ENCODE results near the gene ZBTB43.

ZBTB43 gene

DNA sequence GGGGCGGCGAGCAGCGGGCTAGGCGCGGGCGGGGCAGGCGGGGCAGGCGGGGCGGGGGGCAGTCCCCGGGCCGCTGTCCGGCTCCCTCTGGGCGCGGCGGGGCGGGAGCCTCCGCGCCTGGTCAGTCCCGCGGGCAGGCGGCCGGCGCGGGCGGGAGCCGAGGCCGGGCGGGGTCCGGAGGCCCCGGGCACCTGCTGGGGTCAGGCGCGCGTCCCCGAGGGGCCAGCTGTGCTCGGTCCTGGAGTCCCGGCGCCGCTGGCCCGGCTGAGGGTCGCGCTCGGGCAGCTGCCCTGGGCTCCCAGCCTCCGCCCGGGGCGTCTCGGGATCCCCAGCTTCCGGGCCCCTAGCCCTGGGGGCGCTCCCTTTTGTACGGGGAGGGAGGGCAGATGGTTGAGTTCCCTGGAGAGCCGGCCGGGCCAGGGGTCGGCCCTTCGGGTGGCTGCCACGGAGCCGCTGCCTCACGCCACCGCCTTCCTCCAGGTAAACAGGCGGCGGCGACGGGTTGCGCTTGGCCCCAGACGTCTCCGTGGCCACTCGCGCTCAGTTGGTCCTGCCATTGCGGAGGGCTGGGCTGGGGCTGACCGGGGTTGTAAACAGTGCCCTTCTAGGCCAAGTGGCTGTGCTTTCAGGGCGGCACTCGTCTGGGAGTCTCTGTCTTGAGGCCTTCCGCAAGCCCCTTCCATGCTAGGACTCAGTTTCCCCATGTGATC lies 56.1 kb downstream of the ZBTB43 start:
- DNase-seq, result no peak

DNA sequence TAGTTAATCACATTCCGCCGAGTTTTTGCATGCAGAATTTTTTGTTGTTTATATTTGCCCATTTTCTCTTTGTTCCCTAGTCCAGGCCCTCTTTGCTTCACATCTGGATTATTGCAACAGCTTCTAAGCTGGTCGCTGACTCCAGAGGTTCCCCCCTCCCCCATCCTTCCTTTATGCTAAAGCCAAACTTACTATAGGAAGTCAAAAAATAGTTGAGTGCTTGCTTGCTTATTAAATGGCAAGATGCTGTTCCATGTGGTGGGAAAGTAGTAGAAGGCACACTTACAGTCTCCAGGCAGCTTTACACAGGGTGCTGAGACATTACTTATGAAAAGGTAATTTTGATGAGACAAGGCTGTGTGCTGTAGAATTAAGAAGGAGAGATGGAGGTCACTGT lies 56.9 kb downstream of the ZBTB43 start:
- DNase-seq, result no peak

DNA sequence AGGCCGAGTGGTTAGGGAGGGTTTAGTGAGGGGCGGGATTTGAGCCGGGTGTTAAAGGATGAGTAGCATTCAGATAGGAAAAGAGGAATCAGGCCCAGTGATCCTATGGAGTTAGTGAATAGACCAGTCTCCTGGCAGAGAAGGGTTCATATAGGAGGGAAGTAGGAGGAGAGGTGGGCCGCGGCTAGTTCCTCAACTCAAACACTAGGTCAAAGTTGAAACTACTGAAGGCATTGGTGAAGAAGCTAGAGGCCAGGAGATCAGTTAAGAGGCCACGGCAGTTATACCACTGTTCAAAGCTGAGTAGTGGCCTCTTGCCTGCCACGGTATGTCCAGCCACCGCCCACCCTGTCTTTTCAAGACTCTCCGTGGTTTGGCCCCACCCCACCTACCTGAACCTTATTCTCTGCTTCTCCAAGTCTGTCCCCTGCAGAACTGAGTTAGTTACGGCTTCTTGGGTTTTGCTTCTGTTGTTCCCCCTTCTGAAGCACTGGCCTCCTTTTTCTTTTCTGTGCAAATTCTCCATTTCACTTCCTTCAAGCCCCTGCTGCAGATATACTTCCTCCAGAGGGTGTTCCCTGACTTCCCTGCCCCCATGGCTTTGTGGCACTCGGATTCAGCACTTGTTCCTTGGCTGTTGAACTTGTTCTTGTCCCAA lies 57.4 kb downstream of the ZBTB43 start:
- no peak for DNase-seq

DNA sequence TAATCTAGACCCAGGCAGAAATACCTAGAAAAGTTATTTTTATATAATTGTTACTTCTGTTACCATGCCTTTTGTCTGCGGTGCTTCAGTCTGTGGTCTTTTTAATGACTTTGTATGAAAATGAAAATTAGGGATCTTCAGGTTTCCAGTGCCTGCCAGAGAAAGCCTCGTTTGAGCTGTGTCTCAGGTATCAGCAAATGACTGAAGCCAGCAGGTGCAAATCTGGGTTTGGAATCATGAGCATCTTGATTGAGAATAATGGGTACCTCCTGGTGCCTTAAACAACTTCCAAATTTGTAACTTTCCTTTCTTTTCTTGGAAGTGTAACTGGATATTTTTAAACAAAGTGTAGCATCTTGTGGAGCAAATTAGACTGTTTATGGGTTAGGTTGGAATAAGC lies 59.9 kb downstream of the ZBTB43 start:
- no peak for DNase-seq

DNA sequence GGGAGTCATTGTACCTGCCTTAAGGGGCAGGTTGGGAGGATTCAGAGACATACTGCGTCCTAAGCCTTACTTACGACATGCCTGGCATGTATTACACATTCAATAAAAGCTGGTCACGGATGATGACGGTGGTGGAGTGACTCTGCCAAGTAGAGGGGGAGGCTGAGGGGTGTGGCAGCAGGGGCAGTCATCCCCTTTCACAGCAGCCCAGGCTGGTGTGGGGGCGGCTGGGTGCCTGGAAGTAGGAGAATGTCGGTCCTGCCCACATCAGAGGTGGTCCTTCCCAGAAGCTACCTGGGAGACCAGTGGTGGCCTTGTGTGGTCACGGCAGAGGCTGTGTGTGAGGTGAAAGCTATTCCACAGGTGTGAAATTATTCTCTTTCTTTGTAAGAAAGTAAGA lies 64.5 kb downstream of the ZBTB43 start:
- DNase-seq, result no peak

DNA sequence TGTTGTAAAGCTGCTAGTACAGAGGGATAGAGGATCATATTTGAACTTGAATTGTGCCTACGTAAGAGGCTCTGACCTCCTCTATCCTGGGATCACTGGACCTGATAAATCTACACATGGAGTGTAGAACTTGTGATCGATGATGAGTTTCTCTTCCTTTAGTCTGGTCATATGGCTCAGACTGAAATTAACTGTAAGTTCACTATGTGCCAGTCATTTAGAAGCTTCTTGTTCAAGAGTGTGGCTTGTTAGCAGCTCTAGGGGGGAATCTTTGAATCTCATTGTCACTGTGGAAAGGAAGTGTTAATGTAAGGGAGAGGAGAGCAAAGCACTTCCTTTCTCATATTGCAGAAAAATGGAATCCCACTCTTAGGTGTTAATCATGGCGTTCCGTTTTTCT lies 67.7 kb downstream of the ZBTB43 start:
- DNase-seq, result no peak

DNA sequence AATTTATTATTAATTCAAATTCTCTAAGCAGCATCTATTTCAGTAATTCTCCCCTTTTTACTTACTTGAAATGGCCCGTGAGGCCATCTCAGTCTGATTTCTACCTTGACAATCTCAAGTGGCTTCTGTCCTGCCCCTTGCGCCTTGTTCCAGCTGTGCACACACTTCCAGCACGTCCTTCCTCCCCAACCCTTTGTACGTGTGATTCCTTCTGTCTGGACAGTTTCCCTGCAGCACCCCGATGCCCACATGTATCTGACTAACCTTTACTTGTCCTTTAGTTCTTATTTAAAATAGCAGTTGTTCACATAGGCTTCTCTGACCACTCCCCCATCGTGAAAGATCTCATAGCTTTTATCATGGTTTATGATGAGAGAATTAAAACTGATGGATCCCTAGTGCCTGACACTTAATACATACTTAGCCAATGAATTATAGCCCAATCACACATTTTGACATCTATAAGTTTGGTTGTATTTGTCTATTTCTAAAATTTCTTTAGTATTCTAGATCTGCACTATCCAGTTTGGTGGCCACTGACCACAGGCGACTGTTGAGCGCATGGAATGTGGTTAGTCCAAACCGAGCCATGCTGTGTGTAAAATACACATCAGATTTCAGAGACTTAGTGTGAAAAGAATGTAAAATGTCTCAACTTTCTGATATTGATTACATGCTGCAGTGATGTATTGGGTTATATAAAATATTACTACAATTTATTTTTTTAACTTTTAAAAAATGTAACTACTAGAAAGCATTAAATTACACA lies 69.9 kb downstream of the ZBTB43 start:
- DNase-seq, result no peak

DNA sequence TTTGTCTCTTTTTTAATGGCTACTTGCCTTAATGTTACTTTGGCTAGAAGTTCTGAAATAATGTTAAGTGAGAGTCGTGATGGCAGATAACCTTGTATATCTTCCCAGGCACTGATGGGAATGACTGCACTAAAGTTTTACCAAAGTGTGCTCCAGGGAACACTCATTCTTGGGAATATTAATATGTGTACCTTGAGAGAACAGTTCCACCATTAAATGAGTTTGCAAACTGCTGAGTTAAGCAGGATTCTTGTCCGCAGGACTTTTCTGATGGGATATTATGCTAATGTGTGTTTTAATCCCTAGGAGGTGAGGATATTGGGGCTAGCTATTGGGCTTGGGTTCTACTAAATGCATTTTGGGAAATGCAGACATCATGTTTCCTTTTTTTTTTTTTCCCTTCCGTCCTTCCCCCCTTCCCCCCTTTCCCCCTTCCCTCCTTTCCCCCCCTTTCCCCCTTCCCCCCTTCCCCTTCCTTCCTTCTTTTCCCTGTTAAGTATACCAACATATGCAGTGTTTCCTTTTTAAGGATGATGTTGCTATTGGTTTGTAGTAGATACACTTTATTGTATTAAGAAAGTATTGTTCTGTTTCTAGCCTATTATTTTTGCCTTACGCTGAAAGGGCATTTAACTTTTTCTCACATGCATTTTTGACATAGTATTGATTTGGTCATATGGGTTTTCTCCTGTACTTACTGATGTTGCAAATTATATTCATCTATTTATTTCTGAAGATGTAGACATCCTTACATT lies 71.1 kb downstream of the ZBTB43 start:
- no peak for DNase-seq

DNA sequence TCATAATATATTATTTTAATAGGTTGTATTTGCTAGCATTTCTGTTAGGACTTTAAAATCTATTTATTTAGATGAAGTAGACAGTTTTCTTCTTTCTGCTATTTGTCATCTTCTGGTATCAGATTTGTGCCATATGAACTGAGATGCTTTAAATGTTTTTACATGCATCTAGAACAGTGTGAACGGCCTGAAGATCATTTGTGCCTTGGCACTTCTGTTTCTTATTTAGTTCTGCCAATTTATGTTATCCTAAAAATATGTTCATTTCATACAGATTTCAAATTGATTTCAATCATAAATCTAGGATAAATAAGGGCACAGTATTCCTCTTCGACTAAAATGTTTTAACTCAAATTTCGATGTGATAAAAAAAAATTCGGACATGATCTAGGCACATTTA lies 71.7 kb downstream of the ZBTB43 start:
- no peak for DNase-seq

DNA sequence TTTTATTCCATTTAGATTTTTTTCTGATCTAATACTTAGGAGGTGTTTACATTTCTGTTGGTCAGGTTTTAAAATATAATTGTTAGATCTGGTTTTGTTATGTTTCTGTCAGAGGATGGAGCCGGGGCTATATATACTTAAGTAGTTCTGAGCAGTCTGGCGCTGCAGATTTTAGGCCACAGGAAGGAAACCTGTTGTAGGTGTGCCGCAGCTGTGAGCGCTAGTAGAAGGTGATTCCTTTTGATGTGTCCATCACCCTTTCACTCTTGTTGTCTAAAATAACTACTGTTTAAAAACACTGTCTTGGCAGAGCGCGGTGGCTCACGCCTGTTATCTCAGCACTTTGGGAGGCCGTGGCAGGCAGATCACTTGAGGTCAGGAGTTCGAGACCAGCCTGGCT lies 72.6 kb downstream of the ZBTB43 start:
- DNase-seq, result no peak

DNA sequence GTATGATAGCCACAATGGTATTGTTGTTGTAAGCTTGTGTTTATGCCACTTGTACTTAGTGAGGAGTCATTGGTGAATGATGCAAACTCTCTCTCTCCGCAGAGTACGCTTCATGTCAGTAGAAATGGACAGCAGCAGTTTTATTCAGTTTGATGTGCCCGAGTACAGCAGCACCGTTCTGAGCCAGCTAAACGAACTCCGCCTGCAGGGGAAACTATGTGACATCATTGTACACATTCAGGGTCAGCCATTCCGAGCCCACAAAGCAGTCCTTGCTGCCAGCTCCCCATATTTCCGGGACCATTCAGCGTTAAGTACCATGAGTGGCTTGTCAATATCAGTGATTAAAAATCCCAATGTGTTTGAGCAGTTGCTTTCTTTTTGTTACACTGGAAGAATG lies 74.4 kb downstream of the ZBTB43 start:
- no peak for DNase-seq

DNA sequence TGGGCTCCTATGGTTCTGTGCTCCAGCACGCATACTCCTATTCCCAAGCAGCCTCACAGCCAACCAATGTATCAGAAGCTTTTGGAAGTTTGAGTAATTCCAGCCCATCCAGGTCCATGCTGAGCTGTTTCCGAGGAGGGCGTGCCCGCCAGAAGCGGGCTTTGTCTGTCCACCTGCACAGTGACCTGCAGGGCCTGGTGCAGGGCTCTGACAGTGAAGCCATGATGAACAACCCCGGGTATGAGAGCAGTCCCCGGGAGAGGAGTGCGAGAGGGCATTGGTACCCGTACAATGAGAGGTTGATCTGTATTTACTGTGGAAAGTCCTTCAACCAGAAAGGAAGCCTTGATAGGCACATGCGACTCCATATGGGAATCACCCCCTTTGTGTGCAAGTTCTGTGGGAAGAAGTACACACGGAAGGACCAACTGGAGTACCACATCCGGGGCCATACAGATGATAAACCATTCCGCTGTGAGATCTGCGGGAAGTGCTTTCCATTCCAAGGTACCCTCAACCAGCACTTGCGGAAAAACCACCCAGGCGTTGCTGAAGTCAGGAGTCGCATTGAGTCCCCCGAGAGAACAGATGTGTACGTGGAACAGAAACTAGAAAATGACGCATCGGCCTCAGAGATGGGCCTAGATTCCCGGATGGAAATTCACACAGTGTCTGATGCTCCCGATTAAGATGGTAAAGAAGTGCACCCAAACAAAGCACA lies 75.5 kb downstream of the ZBTB43 start:
- no peak for DNase-seq

DNA sequence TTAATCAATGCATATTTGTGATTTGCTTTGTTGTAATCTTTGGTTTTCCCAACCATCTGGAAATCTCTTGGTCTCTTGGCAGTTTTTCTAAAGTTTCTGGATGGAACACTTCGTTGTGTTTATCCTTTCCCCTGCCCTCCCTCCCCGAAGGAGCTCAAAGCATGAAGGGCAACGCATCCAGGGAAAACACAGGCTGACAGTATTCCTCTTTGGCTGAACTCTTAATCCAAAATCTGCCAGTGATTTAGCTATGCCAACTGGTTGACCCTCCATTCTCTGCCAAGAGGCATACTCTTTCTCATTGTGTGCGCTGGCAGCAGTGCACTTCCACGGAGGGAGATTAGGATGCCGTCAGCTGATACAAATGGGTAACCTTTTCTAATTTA lies 76.1 kb downstream of the ZBTB43 start:
- no peak for DNase-seq

DNA sequence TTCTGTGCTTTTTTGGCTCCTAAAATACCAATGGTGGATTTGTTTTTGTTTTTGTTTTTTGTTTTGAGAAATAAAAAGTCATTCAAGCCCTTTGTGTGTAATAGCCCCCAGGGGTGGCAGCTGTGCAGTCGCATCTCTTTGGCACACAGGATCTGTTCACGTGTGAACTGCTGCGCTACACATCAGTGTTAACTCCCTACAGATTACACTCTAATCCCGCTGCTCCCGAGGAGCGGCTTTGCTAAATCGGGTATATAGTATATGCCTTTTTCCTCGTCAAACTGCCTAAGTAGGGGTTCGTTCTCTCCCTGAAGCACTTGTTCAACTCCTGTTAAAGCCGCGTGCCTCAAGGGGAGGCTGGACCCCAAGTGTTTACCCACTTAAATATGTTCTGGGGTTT lies 77.9 kb downstream of the ZBTB43 start:
- DNase-seq, result no peak

DNA sequence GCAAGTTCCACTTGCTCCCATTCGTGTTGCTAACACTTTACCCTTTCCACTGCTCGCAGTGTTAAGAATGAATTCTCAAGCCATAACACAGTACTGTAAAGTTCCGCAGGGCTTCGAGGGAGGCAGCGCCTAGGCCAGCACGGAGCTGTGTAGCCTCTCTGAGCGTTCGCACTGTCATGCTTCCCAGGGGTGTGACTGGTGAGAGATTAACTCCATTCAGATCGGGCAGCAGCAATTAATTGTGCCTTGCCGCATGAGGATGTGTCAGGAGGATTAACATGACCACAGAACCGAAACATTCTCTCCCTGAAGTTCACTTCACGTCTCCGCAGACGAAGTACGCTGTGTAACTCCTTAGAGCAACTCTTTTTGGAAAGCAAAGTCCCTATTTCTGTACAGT lies 78.8 kb downstream of the ZBTB43 start:
- DNase-seq, result no peak

DNA sequence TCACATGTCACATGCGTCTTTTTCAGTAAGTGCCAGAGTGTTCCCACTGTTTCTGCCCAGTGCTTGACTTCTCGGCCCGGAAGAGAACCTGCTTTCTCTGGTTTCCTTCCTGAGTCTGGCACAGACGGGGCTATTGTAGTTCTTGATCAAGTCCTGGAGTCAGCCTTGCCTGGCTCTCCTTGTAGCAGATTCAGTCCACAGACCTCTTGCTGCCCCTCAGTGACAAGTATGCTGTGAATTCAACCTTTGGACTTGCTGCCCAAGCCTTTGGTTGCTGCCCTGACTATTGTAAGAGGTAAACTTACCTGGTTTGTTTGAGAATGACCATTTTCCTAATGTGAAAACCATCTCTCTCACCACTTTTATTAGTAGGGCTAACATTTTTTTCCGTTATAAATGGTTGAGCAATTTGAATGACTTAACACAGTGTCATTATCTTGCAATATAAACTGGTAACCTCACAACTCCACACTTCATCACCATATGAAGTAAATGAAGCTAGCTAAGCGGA lies 80.3 kb downstream of the ZBTB43 start:
- DNase-seq, result no peak

DNA sequence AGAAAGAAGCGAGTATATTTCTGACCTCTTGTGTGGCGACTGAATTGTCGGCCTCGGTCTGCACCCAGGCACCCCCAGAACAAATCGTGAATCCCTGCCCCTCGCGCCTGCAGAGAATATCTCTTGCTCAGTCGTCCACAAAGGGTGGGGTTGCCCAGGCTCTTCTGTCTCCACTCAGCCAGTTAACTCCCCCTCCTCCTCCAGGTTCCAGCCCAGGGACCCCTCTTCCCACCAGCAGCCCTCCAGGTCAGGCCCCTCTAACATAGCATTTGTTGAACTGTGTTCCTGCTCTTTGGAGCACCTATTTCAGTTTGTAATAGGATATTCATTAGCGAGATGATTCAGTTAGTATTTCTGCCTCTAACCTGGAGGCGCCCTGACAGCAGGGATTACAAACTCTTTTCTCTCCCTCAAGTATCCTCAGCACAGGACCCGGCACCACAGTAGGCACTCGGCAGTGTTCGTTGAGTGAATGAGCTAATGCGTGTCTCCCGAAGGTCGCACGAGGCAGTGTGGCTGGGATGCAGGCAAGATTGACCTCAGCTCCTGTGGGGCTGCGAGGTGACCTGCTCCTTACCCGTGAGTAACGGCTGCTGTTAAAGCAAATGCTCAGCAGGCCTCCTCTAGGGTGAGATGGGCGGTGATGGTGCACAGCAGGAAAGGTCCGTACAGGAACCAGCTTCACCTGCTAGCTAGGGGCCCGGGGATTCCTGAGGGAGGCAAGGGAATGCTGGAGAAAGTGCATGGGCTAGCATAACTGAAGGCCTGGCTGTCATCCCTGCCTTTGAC lies 81.4 kb downstream of the ZBTB43 start:
- DNase-seq, result no peak

DNA sequence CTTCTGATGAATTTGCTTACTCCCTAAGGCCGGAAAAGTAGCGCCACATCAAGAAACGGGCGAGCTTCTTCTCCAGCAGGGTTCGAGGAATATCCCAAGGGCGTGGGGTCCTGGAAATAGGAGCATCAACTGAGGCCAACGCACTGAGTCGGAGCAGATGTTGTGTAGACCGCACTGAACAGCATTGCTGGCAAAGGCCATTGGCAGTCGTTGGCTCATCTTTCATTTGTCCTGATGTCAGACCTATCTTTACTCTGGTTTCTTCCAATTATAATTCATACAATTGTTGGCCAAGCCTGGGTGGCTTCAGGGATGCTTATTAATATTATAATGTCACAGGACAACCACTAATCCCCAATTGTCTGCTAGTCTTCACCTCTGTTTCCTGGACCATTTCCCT lies 82.1 kb downstream of the ZBTB43 start:
- DNase-seq, result no peak
